ENCODE data around the gene MORF4L1.
"Not testable (repeated sequence)": the region's sequence is repeated elsewhere in the genome, so short reads cannot be mapped to it uniquely, and the experiment has no call there.

The MORF4L1 gene

GRCh38 chr15:78850352-78850751 is 22.3 kb upstream of the MORF4L1 start:
- TF ChIP-seq CTCF (IDR thresholded peaks at IDR 0.05; ENCODE audit: insufficient read depth, low read depth, low read length, missing control alignments), result no peak
- DNase-seq (ENCODE audit: low read depth), result no peak
- H3K4me3 ChIP-seq (ENCODE audit: low read depth, low read length), result no peak overlapping the region

- no peak overlapping the region for H3K4me3 ChIP-seq (ENCODE audit: low read depth, low read length)
- DNase-seq (ENCODE audit: low read depth), result no peak
- no peak for TF ChIP-seq CTCF (IDR thresholded peaks at IDR 0.05; ENCODE audit: insufficient read depth, low read depth, low read length, missing control alignments)
These were observed 21.5 kb upstream of the MORF4L1 start for GRCh38 chr15:78850941-78851755.

- H3K4me3 ChIP-seq (ENCODE audit: low read depth, low read length), result no peak overlapping the region
- TF ChIP-seq CTCF (IDR thresholded peaks at IDR 0.05; ENCODE audit: insufficient read depth, low read depth, low read length, missing control alignments), result no peak
- no peak for DNase-seq (ENCODE audit: low read depth)
These were observed 19.2 kb upstream of the MORF4L1 start for GRCh38 chr15:78853500-78853899.

- TF ChIP-seq CTCF (IDR thresholded peaks at IDR 0.05; ENCODE audit: insufficient read depth, low read depth, low read length, missing control alignments), result no peak
- no peak for DNase-seq (ENCODE audit: low read depth)
- H3K4me3 ChIP-seq (ENCODE audit: low read depth, low read length), result no peak overlapping the region
These were observed 17.8 kb upstream of the MORF4L1 start for GRCh38 chr15:78854833-78855372.

- TF ChIP-seq CTCF (IDR thresholded peaks at IDR 0.05; ENCODE audit: insufficient read depth, low read depth, low read length, missing control alignments), result no peak
- no peak for DNase-seq (ENCODE audit: low read depth)
- H3K4me3 ChIP-seq (ENCODE audit: low read depth, low read length), result no peak overlapping the region
These were observed 16.9 kb upstream of the MORF4L1 start for GRCh38 chr15:78855746-78856145.

GRCh38 chr15:78859971-78860719 is 12.5 kb upstream of the MORF4L1 start:
- TF ChIP-seq CTCF (IDR thresholded peaks at IDR 0.05; ENCODE audit: insufficient read depth, low read depth, low read length, missing control alignments), result peak; percentile 48
- peak overlapping the region; percentile 50 for H3K4me3 ChIP-seq (ENCODE audit: low read depth, low read length)
- peak; percentile 87 for DNase-seq (ENCODE audit: low read depth)

- not testable (repeated sequence) for DNase-seq (ENCODE audit: low read depth); H3K4me3 ChIP-seq (ENCODE audit: low read depth, low read length)
These were observed 7.1 kb upstream of the MORF4L1 start for GRCh38 chr15:78865585-78865984.

GRCh38 chr15:78866031-78866430 is 6.7 kb upstream of the MORF4L1 start:
- H3K4me3 ChIP-seq (ENCODE audit: low read depth, low read length); DNase-seq (ENCODE audit: low read depth): not testable (repeated sequence)
